ENCODE measurements around the gene COL20A1. TPM values are rescaled to one million over a fixed set of nuclear protein-coding genes. Genes with fewer than 3 reads are reported as not detected.
"Not testable (repeated sequence)": the region's sequence is repeated elsewhere in the genome, so short reads cannot be mapped to it uniquely, and the experiment has no call there.

COL20A1 gene
- polyA plus RNA-seq, 4 donors = 0.67 to 0.97 (median 0.78) TPM

- not testable (repeated sequence) for DNase-seq (ENCODE audit: low read depth in 4 of 4, low spot score in 3 of 4)
These were observed 13.1 kb downstream of the COL20A1 start for GRCh38 chr20:63305933-63306672.

GRCh38 chr20:63306673-63307537 is 13.9 kb downstream of the COL20A1 start:
- DNase-seq (ENCODE audit: low read depth in 4 of 4, low spot score in 3 of 4) = no peak

GRCh38 chr20:63307538-63308217 is 14.7 kb downstream of the COL20A1 start:
- DNase-seq (ENCODE audit: low read depth in 4 of 4, low spot score in 3 of 4) = no peak

- no peak for DNase-seq (ENCODE audit: low read depth in 4 of 4, low spot score in 3 of 4)
These were observed 15.4 kb downstream of the COL20A1 start for GRCh38 chr20:63308218-63308911.

GRCh38 chr20:63309261-63310071 is 16.5 kb downstream of the COL20A1 start:
- peak in 1 of 4 donors; percentile 54 for DNase-seq (ENCODE audit: low read depth in 4 of 4, low spot score in 3 of 4)

- no peak for DNase-seq (ENCODE audit: low read depth in 4 of 4, low spot score in 3 of 4)
These were observed 17.4 kb downstream of the COL20A1 start for GRCh38 chr20:63310265-63310991.

- no peak for DNase-seq (ENCODE audit: low read depth in 4 of 4, low spot score in 3 of 4)
These were observed 18.3 kb downstream of the COL20A1 start for GRCh38 chr20:63311186-63311832.

- DNase-seq (ENCODE audit: low read depth in 4 of 4, low spot score in 3 of 4) = no peak
These were observed 18.9 kb downstream of the COL20A1 start for GRCh38 chr20:63311833-63312243.

- no peak for DNase-seq (ENCODE audit: low read depth in 4 of 4, low spot score in 3 of 4)
These were observed 19.3 kb downstream of the COL20A1 start for GRCh38 chr20:63312273-63312672.

- DNase-seq (ENCODE audit: low read depth in 4 of 4, low spot score in 3 of 4) = peak in 2 of 4 donors; percentile 48 to 59
These were observed 19.8 kb downstream of the COL20A1 start for GRCh38 chr20:63312690-63313348.

- DNase-seq (ENCODE audit: low read depth in 4 of 4, low spot score in 3 of 4) = no peak
These were observed 20.5 kb downstream of the COL20A1 start for GRCh38 chr20:63313349-63314014.

- DNase-seq (ENCODE audit: low read depth in 4 of 4, low spot score in 3 of 4) = no peak
These were observed 21.1 kb downstream of the COL20A1 start for GRCh38 chr20:63314015-63314471.

- no peak for DNase-seq (ENCODE audit: low read depth in 4 of 4, low spot score in 3 of 4)
These were observed 21.7 kb downstream of the COL20A1 start for GRCh38 chr20:63314566-63315239.

- DNase-seq (ENCODE audit: low read depth in 4 of 4, low spot score in 3 of 4) = no peak
These were observed 22.3 kb downstream of the COL20A1 start for GRCh38 chr20:63315240-63315689.

- DNase-seq (ENCODE audit: low read depth in 4 of 4, low spot score in 3 of 4) = no peak
These were observed 22.9 kb downstream of the COL20A1 start for GRCh38 chr20:63315731-63316491.

GRCh38 chr20:63316502-63316921 is 23.5 kb downstream of the COL20A1 start:
- no peak for DNase-seq (ENCODE audit: low read depth in 4 of 4, low spot score in 3 of 4)
